BJ (cell line): ENCODE data around the gene CRYBG2. TPM values are rescaled to one million over a fixed set of nuclear protein-coding genes. Genes with fewer than 3 reads are reported as not detected.

Experiments used
- CTCF ChIA-PET: fragments of 350-600 bp; formaldehyde crosslinking; extraction: SDS; loops from one replicate; lab custom pipeline; 2021; ENCODE audit warnings: antibody characterized with exemption, inconsistent platforms; lab: Yijun Ruan, JAX
- POLR2A ChIA-PET: fragments of 300-600 bp; sonication (Branson Sonifier 250); formaldehyde crosslinking; extraction: SDS; loops from one replicate; lab custom pipeline; 2021; ENCODE audit warnings: antibody characterized with exemption; lab: Charles Lee
- DNase-seq: peaks from one replicate; pipeline ENCODE4 v3.0.0-alpha.2; 2011; ENCODE audit warnings: low read depth
- H3K27me3 ChIP-seq: 2 replicates; pipeline ENCODE4 v1.6.0; 2011; ENCODE audit warnings: low read length; ENCODE audit not compliant: control insufficient read depth, insufficient read depth
- H3K36me3 ChIP-seq: 2 replicates; pipeline ENCODE4 v1.5.1; 2011; ENCODE audit warnings: low read length; ENCODE audit not compliant: control insufficient read depth, insufficient read depth
- H3K4me3 ChIP-seq: 2 replicates; pipeline ENCODE4 v1.5.1; 2011; ENCODE audit warnings: low read depth, mild to moderate bottlenecking, control low read depth, low read length
- CTCF ChIP-seq: IDR thresholded peaks from 2 replicates; pipeline ENCODE4 v1.5.1; 2011; ENCODE audit warnings: low read depth, mild to moderate bottlenecking, control low read depth, inconsistent platforms, low read length, moderate library complexity; ENCODE audit not compliant: insufficient read depth
- polyA plus RNA-seq: library from polyadenylated mRNA; depleted of rRNA; stranded (reverse); fragments of >200 nt; gene quantifications from 2 replicates; pipeline ENCODE4 v1.2.3, GENCODE V29; 2011

Gene CRYBG2
- polyA plus RNA-seq, 1 experiment: 0.44 TPM

GRCh38 chr1:26282401-26282918, 71.5 kb downstream of the CRYBG2 start:
- no peak for DNase-seq
- no peaks in the 10 kb centered on the region for H3K36me3 ChIP-seq
- POLR2A ChIA-PET: no interaction called here

DNA sequence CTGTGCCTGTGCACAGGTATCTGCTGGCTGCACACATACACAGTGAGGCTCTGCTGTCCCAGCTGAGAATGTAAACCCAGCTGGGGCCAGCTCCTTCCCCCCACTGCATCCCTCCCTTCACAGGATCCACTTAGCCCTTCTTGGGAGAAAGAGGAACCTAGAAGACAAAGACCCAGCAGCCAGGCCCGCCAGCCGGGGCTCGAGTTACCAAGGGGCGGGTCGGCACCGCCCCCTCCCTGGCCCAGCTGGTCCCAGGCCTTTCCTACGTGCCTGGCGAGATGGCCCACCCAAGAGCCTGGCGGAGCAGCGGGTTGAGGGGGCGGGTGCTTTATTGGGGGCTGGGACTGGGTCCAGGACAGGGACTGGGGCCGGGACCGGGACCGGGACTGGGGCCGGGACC, 72.0 kb downstream of the CRYBG2 start:
- Histone ChIP-seq H3K36me3 (no peaks in the 10 kb centered on the region), H3K4me3 (peak overlapping the region; percentile 3; the same call in 1 of the 2 replicates), H3K27me3 (no peaks in the 10 kb centered on the region)
- POLR2A ChIA-PET: no interaction called here
- no peak for TF ChIP-seq CTCF
- DNase-seq: no peak
- CTCF ChIA-PET: interaction anchor here (0.7 to 3.5 kb wide), 6 partner anchors 25 to 813 kb away, joined by 3 to 24 read pairs (median 4); partner anchors contain the start of gene ZNF593

More at GRCh38 chr1:26282401-26282918, 71.5 kb downstream of the CRYBG2 start:
- Histone ChIP-seq H3K27me3 (no peaks in the 10 kb centered on the region), H3K4me3 (no peak overlapping the region)
- CTCF ChIA-PET: interaction anchor here (0.7 to 3.5 kb wide), 5 partner anchors 25 to 813 kb away, joined by 3 to 24 read pairs (median 3); no protein-coding TSS in a partner anchor
- no peak for TF ChIP-seq CTCF

DNA sequence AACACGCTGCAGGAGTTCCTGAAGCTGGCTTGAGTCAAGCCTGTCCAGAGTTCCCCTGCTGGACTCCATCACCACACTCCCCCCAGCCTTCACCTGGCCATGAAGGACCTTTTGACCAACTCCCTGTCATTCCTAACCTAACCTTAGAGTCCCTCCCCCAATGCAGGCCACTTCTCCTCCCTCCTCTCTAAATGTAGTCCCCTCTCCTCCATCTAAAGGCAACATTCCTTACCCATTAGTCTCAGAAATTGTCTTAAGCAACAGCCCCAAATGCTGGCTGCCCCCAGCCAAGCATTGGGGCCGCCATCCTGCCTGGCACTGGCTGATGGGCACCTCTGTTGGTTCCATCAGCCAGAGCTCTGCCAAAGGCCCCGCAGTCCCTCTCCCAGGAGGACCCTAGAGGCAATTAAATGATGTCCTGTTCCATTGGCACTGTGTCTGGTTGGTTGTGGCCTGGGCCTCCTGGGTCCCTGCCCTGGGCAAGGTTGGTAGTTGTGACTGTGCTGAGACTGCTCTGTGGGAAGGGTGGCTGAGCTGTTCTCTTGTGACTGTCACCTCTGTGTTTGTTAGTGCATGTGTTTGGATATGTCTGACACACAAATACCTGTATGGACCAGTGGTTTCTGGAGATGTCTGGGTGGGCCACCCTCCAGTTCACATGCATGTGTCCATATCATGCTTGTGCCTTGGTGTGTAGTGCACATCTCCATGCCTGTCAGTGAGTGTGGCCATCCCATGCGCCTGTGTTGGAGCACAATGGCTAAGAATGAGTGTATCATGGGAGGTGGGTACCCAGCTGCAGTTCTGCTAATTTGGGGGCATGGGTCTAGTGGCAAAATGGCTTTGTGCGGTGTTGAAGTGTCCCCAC, 72.6 kb downstream of the CRYBG2 start:
- TF ChIP-seq CTCF: no peak
- no peaks in the 10 kb centered on the region for H3K36me3 ChIP-seq
- ChIA-PET POLR2A (interaction anchor here (0.8 kb wide), 1 partner anchor 97 kb away, joined by 3 read pairs; no protein-coding TSS in a partner anchor), CTCF (interaction anchor here (0.7 to 3.5 kb wide), 5 partner anchors 26 to 812 kb away, joined by 3 to 24 read pairs (median 3); partner anchors contain the start of gene ZNF593)
- no peaks in the 10 kb centered on the region for H3K27me3 ChIP-seq
- peak overlapping the region; percentile 81 for H3K4me3 ChIP-seq
- no peak for DNase-seq

DNA sequence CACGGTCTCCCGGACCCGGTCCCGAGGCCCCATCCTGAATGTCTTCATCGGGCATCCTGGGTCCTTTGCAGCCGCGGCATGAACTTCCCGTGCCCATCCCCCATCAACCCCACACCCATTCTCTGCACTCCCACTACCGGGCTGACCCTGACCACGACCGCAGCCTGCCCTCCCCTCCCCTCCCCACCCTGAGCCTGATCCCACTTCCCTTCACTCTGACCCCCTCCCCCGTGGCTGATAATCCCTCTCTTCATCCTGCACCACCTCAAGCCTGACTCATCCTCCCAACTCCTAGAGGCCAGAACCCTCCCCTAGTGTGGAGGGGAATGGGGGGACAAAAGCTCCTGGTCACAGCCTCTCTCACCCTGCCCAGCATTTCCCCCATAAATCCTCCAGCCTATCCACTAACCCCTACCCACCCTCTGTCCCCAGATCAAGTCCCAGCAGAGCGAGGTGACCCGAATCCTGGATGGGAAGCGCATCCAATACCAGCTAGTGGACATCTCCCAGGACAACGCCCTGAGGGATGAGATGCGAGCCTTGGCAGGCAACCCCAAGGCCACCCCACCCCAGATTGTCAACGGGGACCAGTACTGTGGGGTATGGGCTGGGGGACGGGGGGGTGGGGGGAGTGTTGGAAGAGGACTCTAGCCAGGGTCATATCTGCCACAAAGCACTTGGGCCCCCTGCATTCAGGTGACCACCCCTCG, 73.4 kb downstream of the CRYBG2 start:
- DNase-seq: no peak
- POLR2A ChIA-PET: no interaction called here
- no peaks in the 10 kb centered on the region for H3K36me3 ChIP-seq
- no peaks in the 10 kb centered on the region for H3K27me3 ChIP-seq
- TF ChIP-seq CTCF: no peak
- H3K4me3 ChIP-seq: peak overlapping the region; percentile 81
- CTCF ChIA-PET: interaction anchor here (1.2 to 6.2 kb wide), 6 partner anchors 8 to 111 kb away, joined by 3 to 30 read pairs (median 5); partner anchors contain the start of genes CEP85 and ZNF593
